HG03175 (cell line): ENCODE results near the gene KIF1B.
"Not testable (repeated sequence)": the region's sequence is repeated elsewhere in the genome, so short reads cannot be mapped to it uniquely, and the experiment has no call there.

Source experiments
- ATAC-seq: cut with Tn5 transposase; IDR thresholded peaks from one replicate; pipeline ENCODE4 v1.9.1; 2021; ENCODE audit warnings: mild to moderate bottlenecking, moderate library complexity; ENCODE audit not compliant: unreplicated experiment

The KIF1B gene

DNA sequence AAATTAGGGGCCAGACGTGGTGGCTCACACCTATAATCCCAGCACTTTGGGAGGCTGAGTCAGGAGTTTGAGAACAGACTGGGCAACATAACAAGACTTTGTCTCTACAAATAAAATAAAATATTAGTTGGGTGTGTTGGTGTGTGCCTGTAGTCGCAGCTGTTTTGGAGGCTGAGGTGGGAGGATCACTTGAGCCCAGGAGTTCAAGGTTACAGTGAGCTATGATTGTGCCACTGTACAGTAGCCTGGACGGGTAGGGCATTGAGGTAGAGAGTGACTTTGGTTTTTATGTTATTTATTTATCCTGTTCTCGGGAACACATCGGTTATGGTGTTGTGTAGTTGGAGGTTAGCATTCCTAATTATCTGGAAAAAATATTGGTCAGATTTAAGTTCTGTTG lies 19.5 kb downstream of the KIF1B start:
- ATAC-seq = no peak

DNA sequence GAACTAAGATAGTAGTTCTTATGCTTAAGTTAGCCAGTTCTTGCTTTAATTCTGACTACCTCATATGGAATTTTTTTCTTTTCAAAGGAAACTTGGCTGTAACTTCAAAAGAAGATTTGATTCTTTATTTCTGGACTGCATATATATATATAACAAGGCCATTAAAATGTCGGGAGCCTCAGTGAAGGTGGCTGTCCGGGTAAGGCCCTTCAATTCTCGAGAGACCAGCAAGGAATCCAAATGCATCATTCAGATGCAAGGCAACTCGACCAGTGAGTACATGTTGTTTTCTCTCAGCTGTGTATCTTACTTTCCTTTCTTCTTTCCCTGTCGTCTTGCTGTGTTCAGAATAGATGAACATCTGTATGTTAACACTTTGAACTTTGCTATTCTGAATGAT lies 21.8 kb downstream of the KIF1B start:
- ATAC-seq = no peak

DNA sequence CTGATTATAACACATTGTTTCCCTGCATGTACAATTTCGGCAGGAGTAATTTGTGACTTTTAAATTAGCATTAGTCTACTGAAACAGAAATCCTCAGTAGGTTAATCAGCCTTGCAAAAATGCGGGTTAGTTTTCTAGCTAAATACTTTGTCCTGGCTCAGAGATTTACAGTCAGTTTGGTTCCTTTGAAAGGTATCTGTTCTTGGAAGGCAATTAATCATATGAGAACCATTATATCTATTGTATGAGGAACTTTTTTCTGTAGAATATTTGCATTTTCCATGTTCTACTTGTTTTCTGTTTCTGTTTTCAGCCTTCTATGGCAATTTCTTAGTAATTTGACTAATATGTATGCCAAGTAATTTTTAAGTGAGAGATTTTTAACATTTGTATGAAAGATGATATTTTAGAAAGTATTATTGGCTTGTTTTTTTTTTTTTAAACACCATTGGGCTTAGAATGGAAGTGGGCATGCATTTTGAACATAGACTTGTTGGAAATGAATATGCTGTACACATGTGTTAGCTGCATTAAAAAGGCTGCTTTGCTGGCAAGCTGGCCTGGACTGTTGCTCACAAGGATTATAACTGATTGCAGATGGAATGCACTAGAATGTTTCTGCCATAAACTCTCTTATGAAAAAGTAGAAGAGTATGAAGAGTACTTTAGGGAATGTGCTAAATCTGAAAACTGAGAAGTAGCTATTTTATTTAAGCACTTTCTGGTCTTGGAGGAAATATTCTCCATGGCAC lies 26.2 kb downstream of the KIF1B start:
- no peak for ATAC-seq

DNA sequence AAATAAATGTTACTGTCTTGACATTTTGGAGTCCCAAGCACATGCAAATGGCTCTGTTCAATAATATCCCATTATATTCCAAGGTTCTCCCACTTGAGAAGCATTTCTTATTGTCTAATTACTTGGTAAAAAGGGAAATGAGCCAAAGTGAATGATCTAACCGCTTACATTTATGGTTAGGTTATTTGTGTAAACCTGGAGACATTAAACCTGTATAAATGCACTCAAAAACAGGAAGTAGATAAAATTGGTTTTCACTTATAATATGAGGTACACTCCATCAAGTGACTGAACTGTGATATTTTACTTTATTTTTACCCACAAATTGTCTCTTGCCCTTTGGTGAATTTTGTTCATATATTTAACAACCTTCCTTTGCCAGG lies 26.8 kb downstream of the KIF1B start:
- ATAC-seq = no peak

DNA sequence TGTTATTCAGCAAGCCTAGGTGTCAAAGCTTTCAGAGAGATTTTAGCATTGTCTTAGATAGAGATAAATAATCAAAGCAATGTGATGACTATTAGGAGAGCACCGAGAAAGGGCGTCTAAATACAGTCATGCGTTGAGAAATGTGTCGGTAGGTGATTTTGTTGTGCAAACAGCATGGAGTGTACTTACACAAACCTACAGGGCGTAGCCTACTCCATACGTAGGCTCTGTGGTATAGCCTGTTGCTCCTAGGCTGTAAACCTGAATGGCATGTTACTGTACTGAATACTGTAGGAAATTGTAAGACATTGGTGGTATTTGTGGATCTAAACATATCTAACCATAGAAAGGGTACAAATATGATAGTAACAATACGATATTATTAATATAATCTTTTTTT lies 31.8 kb downstream of the KIF1B start:
- ATAC-seq = no peak

DNA sequence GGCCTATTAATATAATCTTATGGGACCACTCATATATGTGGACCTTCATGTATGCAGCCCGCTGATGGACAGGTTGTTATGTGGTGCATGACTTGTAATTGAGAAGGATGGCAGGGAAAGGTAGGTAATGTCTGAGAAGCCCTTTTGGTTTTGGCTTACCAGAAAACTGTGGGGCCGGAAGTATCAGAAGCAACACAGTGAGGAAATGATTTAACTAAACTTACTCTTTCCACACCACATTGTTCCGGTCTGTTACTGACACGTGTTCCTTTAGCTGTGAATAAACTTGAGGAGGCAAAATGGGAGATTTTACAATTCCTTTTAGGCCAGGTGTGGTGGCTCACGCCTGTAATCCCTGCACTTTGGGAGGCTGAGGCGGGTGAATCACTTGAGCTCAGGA lies 32.4 kb downstream of the KIF1B start:
- no peak for ATAC-seq

DNA sequence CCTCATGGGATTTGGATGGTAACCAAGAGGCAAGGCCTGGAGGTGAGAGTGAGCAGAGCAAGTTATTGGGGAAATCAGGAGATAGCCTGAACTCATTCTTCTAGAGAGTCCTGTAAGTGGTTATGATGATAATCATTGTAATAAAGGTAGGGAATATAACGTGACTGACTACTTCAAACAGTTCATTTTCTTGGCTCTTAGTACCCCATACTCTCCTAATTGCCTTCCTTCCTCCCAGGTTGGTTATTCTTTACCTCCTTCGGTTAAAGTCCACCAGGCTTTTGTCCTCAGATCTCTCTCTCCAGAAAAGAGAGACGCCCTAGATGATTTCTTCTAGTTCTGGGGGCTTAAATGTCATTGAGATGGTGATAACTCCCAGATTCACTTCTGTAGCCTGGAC lies 35.3 kb downstream of the KIF1B start:
- ATAC-seq = no peak

DNA sequence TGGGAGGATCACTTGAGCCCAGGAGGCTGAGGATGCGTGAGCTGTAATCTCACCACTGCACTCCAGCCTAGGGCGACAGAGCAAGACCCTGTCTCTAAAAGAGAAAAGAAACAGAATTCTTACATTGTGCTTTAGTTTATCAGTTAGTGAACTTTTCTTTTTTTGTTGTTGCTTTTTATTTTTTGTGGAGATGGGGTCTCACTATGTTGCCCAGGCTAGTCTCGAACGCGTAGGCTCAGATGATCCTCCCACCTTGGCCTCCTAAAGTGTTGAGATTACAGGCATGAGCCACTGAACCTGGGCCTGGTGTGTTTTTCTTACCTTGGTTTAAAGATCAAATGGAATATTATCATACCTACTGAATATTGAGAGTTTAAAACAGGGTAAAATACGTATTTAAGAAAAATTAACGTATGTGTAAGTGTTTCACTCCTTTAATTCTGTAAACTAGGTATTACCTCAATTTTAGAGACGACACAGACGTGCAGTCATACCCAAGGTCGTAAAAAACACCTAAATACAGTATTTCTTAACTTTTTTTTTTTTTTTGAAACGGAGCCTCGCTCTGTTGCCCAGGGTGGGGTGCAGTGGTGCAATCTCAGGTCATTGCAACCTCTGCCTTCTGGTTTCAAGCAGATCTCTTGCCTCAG lies 39.6 kb downstream of the KIF1B start:
- no peak for ATAC-seq

DNA sequence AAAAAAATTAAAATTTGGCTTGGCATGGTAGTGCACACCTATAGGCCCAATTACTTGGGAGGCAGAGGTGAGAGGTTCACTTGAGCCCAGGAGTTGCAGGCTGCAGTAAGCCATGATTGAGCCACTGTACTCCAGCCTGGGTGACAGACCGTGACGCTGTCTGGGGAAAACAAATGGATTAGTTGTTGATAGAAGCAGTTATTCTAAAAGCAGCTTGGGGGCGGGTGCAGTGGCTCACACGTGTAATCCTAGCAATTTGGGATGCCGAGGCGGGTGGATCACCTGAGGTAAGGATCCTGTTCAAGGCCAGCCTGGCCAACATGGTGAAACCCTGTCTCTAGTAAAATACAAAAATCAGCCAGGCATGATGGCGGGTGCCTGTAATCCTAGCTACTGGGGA lies 40.3 kb downstream of the KIF1B start:
- no peak for ATAC-seq

DNA sequence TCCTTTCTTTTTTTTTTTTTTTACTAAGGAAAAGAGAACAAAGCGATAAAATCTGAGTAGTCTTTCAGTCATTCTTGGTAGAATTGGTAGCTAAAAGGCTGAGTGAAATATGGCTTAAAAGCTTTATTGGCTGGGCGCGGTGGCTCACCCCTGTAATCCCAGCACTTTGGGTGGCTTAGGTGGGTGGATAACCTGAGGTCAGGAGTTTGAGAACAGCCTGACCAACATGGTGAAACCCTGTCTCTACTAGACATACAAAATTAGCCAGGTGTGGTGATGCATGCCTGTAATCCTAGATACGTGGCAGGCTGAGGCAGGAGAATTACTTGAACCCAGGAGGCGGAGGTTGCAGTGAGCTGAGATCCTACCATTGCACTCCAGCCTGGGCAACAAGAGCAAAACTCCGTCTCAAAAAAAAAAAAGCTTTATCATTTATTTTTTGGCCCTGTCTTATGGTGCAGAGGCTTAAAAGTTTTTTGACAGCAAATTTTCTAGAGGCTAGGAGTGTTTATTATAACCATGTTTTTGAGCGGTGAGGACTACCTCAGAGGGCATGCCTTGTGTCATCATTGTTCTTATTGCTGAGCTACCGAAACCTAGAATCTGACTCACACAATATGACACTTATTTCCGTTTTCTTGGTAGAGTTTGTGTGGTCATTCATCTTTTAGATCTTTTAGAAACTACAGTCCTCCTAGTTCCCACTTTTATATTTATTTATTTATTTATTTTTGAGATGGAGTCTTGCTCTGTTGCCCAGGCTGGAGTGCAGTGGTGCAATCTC lies 41.1 kb downstream of the KIF1B start:
- not testable (repeated sequence) for ATAC-seq

DNA sequence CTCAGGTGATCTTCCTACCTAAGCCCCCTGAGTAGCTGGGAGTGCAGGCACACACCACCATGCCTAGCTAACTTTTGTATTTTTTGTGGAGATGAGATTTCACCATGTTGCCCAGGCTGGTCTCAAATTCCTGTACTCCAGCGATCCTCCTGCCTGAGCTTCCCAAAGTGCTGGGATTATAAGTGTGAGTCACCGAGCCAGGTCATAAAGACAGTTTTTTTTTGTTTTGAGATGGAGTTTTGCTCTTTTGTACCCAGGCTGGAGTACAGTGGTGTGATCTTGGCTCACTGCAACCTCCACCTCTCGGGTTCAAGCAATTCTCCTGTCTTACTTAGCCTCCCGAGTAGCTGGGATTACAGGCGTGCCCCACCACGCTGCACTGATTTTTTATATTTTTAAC lies 42.1 kb downstream of the KIF1B start:
- ATAC-seq = no peak

DNA sequence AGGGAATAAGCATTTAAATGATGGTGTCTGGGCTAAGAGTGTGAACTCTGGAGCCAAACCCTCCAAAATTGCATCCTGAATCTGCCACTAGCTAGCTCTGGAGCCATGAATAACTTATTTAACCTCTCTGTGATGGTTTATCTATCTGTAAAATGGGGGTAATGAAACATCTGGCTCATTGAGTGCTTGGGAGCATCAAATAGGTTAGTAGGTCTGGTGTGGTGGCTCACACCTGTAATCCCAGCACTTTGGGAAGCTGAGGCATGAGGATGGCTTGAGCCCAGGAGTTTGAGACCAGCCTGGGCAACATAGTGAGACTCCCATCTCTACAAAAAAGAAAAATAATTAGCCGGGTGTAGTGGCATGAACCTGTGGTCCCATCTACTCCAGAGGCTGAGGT lies 42.8 kb downstream of the KIF1B start:
- no peak for ATAC-seq

DNA sequence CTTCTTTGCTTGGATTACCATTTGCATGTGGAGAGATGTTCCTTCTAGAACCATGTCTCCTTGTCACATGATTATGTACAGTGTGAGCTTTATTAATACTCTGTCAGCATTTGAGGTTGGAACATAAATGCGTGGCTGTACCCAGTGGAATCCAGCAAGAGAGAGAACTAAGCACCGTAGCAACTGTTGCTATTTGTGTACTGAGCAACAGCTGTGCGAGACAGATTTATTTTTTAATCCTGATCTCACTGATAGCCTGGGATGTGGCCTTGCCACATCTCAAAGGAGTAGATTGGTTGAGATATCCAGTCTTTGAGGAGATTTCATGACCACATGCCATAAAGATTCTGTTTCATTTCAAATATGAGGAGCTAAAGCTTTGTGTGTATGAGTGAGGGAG lies 43.4 kb downstream of the KIF1B start:
- ATAC-seq = no peak

DNA sequence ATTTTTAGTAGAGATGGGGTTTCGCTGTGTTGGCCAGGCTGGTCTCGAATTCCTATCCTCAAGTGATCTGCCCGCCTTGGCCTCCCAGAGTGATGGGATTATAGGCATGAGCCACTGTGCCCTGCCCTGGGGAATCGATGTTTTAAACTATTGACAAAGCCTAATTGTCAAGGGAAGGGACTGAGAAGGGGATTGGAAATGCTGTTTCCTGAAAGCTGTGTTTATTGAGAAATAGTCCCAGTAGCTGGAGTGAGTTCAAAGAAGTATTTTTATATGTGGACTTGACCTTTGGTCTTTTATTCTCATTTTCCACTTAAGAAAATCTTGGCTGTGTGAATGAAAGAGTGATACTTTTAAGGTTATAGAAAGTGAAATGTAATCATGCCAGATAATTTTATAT lies 47.5 kb downstream of the KIF1B start:
- no peak for ATAC-seq

DNA sequence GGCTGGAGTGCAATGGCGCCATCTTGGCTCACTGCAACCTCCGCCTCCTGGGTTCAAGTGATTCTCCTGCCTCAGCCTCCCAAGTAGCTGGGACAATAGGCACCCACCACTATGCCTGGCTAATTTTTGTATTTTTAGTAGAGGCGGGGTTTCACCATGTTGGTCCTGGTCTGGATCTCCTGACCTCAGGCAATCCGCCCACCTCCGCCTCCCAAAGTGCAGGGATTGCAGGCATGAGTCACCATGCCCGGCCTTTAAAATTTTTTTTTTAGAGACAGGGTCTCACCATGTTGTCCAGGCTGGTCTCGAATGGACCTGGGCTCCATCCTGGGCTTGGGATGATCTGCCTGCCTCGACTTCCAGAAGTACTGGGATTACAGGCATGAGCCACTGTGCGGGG lies 49.2 kb downstream of the KIF1B start:
- ATAC-seq = not testable (repeated sequence)

DNA sequence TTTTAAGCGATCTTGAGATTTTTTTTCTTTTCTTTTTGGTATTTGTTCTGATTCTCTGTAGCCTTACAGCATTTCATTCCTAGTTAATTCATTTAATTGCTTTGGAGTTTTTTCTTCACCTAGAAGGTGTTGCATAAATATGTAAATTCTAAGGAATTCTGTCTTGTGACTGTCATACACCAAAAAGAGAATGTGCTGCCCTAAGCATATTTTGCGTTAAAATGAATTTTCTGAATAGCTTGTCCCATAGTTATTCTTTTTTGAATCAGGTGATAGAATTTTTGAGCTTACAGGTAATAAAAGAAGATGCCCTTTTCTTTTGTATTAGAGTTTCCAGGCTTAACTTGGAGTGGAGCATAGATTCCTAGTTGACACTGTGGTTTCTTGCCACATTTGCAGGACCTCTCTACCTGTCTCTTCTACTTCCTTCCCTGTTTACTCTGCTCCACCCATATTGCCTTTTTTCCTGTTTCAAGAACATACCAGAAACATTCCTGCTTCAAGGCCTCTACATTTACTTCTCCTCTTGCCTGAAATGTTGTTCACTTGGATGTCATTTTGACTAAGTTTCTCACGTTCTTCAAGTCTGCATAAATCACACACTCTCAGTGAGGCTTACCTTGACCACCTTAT lies 53.2 kb downstream of the KIF1B start:
- no peak for ATAC-seq

DNA sequence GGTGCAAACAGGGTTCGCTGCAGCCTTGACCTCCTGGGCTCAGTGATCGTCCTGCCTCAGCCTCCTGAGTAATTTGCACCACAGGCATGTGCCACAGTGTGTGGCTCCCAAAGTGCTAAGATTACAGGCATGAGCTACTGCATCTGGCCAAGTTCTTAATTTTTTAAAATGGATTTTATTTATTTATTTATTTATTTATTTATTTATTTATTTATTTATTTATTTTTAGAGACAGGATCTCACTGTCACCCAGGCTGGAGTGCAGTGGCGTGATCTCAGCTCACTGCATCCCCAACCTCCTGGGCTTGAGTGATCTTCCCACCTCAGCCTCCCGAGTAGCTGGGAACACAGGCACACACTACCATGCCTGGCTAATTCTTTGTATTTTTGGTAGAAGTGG lies 54.7 kb downstream of the KIF1B start:
- ATAC-seq = no peak

DNA sequence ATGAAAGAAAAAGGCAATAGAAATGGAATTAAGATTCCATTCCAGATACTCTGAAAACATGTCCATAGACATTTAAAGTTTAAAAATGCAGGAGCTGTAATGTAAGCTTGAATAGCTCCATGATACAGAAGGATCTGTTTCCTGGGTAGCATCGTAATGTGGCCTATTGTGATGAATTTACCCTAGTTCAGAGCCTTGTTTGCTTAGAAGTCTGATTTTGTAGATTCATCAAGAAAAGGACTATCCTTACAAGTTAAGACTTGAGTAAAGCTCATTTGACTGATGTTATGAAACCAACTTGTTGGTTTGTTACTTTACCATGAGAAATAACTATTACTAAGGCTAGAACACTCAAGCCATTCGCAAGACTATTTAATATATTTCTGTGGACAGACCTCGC lies 55.5 kb downstream of the KIF1B start:
- ATAC-seq = no peak

DNA sequence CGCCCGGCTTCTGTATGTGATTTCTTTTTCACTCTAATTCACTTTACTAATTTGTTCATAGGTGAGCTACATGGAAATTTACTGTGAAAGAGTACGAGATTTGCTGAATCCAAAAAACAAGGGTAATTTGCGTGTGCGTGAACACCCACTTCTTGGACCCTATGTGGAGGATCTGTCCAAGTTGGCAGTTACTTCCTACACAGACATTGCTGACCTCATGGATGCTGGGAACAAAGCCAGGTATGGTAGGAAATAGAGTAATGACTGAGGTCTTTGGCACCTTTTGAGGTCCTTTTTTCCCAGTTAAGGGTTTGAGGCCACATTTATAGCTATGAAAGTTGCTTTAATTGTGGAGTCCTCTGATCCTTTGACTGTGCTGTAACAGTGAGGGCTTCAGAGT lies 56.9 kb downstream of the KIF1B start:
- no peak for ATAC-seq

DNA sequence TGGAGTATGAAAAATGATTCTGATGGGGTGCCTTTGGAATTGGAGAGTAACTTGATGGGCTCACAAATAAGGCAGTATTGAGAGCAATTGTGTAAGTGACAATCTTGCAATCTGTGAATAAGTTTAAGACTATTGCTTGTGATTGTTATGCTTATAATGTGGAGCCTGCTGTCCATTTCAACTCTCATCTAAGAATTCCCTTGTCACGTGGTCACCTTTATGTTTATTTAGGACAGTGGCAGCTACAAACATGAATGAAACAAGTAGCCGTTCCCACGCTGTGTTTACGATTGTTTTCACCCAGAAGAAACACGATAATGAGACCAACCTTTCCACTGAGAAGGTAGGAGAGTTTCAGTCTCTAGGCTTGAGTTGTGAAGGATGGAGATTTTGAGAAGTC lies 57.6 kb downstream of the KIF1B start:
- no peak for ATAC-seq

DNA sequence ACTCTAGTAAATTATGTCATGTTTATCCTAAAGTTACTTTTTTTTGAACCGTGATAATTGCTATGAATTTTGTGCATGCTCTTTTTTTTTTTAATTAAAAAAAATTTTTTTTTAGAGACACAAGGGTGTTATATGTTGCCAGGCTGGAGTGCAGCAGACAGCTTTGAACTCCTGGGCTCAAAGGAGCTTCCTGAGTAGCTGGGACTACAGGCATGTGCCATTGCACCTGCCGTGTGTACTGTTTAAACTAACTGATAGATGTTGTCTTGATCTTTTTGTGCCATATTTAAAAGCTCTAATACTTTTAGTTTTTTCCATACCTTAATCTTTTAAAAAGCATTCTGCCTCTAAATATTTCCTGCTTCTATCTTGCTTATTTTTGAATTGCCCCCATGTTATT lies 60.7 kb downstream of the KIF1B start:
- no peak for ATAC-seq

DNA sequence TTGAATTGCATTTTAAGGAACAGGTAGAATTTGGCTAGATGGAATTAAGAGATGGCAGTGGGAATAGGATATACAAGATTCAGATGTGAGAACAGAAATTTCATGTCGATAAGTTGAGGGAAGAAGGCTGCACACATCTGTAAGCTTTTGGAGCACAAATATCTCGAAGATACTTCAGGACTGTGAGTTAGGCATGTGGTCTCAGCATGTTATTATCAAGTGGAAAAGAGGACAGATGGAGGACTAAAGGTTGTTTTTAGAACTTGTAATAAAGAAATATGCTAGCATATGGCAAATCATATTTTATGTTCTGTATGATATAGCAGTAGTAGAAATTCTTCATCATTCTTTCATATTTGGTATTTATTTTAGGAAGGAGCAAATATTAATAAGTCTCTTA lies 61.5 kb downstream of the KIF1B start:
- ATAC-seq = no peak
